Superior temporal gyrus (tissue), 1 donor: ENCODE measurements around the gene CCDC3.
"Not testable (repeated sequence)": the region's sequence is repeated elsewhere in the genome, so short reads cannot be mapped to it uniquely, and the experiment has no call there.

Experiments
- DNase-seq: peaks from one replicate; pipeline ENCODE4 v3.0.0-alpha.2; 2016; ENCODE audit errors: extremely low spot score

Gene CCDC3

GRCh38 chr10:13000431-13000830 lies 1.1 kb downstream of the CCDC3 start:
- no peak for DNase-seq

- no peak for DNase-seq
Measured at GRCh38 chr10:12999849-13000248, 1.7 kb downstream of the CCDC3 start.

- no peak for DNase-seq
Measured at GRCh38 chr10:12995425-12995861, 6.1 kb downstream of the CCDC3 start.

- DNase-seq = no peak
Measured at GRCh38 chr10:12993595-12993994, 7.9 kb downstream of the CCDC3 start.

DNA sequence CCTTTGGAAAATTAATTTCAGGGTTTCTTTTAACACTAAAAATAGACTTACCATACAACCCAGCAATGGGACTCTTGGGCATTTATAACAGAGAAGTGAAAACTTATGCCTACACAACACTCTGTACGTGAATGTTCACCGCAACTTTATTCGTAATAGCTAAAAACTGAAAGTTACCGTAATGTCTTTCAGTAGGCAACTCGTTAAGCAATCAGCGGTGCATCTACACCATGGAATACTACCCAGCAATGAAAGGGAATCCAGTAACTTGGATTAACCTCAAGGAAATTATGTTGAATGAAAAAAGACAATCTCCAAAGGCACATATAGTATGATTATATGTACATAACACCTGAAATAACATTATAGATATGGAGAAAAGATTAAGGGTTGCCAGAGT lies 16.2 kb downstream of the CCDC3 start:
- no peak for DNase-seq

GRCh38 chr10:12984165-12984747 lies 17.3 kb downstream of the CCDC3 start:
- no peak for DNase-seq

- not testable (repeated sequence) for DNase-seq
Measured at GRCh38 chr10:12983568-12983967, 17.9 kb downstream of the CCDC3 start.

GRCh38 chr10:12981570-12981969 lies 19.9 kb downstream of the CCDC3 start:
- no peak for DNase-seq

- DNase-seq = no peak
Measured at GRCh38 chr10:12980713-12981306, 20.7 kb downstream of the CCDC3 start.

- DNase-seq = no peak
Measured at GRCh38 chr10:12980102-12980661, 21.3 kb downstream of the CCDC3 start.

DNA sequence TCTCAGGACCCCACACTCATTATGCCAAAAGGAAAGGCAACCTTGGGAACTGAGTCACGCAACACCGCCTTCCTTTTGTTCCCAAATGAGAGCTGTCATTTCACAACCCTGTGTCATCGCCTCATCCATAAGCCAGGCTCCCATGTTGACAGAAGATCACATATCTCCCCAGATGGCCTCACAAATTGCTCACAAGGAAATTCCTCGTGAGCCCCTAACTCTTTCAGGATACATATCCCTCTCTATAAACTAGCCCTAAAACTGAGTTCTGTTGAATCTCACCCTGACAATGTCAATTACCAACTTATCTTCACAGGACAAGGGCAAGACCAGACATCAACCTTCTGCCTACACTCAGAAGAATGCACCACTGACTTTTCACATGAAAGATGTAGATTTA lies 22.6 kb downstream of the CCDC3 start:
- no peak for DNase-seq

GRCh38 chr10:12975906-12976305 lies 25.6 kb downstream of the CCDC3 start:
- no peak for DNase-seq

- DNase-seq = no peak
Measured at GRCh38 chr10:12975266-12975665, 26.2 kb downstream of the CCDC3 start.

DNA sequence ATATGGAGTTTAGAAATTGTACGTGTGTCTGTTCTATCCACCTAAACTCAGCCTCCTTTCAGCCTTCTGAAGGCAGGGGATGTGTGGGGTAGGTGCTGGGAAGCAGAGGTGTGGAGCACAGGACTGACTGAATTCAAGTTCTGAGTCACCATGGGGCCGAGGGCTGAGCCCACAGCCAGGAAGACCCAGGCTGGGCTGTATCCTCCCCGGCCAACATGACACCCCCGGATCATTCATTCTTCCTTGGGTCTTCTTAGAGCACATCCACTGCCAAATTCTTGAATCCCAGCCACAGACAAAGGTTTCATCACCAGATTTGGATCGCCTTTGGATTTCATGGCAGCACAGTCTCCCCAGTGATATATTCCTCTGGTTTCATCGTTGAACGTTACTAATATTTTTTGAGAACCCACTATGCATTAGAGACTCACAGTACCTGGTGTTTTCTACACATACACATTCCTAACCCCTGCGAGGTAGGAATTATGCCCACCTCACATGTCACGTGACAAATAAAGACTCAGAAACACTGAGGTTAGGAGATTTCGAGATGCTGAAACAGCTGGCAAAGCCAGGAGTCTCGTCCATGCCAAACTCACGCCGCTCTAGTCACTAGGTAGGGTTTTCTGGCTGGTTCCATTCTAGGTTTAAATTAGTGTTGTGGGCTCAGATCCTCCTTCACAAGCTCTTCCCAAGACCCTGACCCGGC lies 26.9 kb downstream of the CCDC3 start:
- DNase-seq = no peak

DNA sequence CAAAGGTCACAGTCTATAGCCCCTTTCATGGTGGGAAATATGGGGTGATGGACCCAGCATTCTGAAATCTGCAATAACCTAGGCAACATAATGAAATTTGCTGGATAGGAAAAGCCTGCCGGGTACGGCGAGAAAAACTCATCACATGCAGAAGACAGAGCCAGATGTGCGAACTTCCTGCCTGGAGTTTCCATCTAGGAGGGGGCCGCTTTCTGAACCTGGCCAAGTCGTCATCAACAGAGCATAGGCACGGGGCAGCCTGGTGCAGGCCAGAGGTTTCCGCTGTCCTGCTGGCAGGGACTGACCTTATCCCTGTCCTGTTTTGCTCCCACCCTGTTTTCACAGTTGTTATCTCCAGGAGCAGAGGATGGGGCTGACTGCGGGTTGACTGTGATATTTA lies 27.4 kb downstream of the CCDC3 start:
- DNase-seq = no peak

DNA sequence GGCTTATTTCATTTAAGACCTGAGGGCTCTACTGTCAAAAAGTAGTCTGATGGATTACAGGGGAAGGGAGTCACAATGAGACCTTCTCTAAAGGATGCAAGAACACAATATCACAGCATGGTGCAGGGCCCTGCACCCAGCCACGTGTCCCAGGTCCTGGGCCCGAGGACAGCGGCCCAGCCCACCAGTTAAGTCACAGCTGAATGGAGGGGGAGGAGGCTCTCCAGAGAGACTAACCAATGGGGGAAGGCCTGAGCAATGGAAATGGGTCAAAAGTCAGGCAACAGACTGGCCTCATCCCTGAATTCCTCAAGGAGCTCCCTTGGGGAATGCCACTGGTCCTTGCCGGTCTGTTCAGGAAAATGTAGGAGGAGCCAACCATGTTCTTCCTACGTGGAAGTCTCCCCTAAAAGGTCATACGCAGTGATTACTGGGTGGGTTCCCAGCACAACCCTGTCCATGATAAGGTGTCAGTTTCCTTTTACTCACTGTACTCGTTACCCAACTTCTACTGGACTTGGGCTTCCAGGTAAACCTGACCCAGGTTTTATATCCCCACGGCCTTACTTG lies 28.3 kb downstream of the CCDC3 start:
- no peak for DNase-seq

GRCh38 chr10:12972146-12972545 lies 29.4 kb downstream of the CCDC3 start:
- DNase-seq = no peak

DNA sequence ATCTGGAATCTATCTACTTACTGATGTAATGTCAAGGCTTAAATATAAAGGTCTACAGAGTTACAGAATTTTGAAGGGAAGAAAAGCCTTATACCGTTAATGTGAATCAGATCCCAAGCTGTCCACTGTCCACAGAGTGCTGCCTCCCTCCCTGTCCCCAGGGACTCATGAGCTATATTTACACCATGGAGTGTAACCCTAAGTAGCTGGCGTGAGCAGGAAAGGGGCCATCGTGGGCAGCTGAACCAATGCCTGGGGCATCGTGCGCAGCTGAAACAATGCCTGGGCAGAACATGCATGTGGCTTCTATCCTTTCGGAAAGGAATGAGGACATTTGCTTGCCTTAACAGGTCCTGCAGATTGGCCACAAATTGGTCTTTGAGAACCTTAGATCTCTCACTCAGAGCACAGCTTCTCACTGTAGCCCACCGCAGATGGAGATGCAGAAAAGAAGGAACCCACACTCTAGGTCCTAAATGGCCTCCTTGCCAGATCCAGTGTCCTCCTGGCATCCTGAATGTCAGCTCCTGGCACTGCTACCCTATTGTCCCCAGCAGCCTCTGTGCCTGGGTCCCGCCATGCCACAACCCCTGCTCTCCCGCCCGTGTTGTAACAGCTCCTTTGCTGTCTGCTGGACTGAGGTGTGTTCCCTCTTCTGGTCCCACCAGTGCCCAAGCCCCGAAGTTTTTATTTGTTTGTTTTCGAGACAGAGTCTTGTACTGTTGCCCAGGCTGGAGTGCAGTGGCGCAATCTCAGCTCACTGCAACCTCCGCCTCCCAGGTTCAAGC lies 30.3 kb downstream of the CCDC3 start:
- DNase-seq = no peak

GRCh38 chr10:12969951-12970350 lies 31.6 kb downstream of the CCDC3 start:
- no peak for DNase-seq

DNA sequence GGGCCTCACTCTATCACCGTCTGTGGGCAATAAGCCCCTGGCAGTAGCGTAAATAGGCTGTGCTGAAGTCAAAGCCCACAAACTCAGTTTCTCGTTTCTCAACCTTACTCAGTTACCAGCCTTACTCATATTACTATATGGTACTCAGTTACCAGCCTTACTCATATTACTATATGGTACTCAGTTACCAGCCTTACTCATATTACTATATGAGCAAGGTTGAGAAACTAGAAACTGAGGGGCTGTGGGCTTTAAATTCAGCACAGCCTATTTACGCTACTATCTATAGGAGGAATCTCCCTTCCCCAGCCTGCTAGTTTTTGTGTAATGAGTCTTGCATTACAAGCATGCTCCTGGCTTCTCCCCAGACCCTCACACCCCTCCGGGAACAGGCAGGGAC lies 35.4 kb downstream of the CCDC3 start:
- DNase-seq = no peak

DNA sequence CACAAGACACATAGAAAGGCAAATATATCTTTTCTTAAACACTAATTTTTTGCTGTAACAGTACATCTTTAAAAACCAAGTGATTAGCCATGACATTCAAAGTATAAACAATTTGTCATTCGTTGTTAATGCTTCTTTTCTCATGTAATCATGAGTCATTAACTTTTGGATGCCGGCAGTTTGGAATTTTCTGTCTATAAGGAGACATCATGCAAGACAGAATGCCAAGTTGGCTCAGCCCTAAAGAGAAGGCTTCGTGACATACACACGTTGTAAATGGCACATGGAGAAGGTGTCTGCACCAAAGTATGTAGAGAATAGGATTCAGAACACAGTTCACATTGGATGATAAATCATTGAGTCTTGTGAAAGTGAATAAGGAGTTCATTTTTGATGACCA lies 35.9 kb downstream of the CCDC3 start:
- DNase-seq = no peak

- DNase-seq = no peak
Measured at GRCh38 chr10:12962556-12962955, 39.0 kb downstream of the CCDC3 start.
